ENCODE data around the gene CDH4.

DNA sequence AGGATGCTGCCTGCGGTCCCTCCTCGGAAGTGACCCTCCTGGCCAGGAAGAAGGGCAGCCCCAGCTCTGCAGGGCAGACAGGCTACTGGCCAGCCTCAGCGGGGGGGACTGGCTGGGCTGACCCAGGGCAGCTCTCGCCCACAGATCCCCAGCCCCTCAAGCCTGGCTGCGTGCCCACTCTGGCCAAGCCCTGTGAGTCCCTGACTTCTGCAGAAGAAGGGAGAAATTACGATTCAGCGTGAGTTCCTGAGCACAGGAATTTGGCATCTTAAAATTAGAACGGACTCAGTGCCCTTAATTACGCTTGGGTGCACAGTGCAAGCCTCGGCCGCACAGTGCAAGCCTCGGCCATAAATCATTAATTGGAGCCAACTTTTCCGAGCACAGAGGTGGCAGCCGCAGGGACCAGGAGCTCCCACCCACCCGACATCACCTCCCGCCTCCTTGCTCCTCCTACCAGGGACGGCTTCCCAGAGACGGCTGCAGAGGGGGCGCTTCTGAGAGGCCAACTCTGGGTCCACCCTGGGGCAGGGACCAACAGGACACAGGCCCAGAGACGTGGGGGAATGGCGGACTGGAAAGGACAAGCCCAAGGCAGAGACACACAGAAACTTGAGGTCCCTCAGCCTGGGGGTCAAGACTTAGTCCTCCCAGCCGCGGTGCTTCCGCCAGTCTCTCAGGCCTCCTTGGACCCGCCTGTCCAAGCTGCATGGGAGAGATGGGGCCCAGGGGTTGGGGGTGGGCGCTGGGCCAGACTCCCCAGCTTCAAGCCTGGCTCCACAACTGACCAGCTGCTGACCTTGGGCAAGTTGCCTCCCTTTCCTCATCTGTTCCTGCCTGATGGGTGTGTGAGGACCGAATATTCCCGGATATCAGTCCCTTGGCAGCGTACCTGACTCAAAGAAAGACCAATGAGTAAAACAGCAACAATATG, 648.2 kb downstream of the CDH4 start:
- TF ChIP-seq, protein P1, sequence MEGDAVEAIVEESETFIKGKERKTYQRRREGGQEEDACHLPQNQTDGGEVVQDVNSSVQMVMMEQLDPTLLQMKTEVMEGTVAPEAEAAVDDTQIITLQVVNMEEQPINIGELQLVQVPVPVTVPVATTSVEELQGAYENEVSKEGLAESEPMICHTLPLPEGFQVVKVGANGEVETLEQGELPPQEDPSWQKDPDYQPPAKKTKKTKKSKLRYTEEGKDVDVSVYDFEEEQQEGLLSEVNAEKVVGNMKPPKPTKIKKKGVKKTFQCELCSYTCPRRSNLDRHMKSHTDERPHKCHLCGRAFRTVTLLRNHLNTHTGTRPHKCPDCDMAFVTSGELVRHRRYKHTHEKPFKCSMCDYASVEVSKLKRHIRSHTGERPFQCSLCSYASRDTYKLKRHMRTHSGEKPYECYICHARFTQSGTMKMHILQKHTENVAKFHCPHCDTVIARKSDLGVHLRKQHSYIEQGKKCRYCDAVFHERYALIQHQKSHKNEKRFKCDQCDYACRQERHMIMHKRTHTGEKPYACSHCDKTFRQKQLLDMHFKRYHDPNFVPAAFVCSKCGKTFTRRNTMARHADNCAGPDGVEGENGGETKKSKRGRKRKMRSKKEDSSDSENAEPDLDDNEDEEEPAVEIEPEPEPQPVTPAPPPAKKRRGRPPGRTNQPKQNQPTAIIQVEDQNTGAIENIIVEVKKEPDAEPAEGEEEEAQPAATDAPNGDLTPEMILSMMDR (IDR thresholded peaks at IDR 0.05), result no peak
- TF ChIP-seq POLR2A (IDR thresholded peaks at IDR 0.05), result no peak
- no peak for TF ChIP-seq POLR2AphosphoS5 (IDR thresholded peaks at IDR 0.05)

Measured in upper lobe of left lung (tissue), 4 donors.